Kidney tubule cell (primary cell): ENCODE data around the gene HFE.

Source experiments
- DNase-seq: peaks from one replicate; pipeline ENCODE4 v3.0.0-alpha.2; 2018; ENCODE audit warnings: low spot score

Gene HFE

DNA sequence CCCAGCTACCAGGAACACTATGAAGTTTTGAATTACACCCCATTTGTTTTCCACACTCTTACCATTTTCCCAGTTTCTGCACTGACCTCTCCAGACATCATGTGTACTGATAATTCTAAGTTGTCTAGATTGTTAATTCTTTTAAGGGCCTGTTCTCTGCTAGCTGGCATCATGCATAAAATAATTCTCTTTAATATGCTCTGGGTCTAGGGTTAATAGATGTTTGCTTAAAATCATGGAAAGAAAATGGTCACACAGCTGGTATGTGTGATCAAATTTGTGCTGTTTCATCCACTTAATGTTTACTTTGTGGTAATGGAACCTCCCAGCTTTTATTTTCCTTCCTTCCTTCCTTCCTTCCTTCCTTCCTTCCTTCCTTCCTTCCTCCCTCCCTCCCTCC lies 49.1 kb downstream of the HFE start:
- DNase-seq: no peak

DNA sequence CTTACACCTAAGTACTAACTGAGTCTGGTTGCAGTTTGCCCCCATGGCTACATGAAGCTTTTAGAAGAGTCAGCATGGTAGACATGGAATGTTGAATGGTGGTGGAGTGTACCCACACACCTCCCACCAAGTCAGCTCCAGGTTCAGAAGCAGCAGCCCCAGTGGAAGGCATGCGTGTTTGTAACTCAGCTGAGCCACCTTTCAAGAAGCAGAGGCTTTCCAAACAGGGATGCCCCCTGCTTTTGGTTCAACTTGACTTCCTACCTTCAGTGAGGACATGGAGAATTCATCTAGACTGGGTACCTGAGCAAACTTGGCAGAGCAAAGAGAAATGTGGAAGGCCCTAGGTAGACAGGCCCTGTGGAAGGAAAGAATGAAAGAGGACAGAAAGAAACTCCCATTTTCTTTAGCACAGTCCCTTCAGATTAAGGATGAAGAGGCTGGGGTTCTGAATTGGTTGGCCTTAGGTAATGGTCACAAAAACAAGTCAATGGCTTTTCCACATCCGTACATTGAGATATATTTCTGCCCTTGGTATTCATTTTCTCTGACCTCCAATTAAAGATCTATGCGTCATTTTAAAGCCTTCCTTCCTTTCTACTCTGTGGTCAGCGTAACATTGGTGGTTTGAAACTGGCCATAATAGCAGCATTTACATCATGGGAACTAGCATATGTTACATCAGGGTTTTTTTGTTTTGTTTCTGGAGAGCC lies 53.2 kb downstream of the HFE start:
- no peak for DNase-seq

DNA sequence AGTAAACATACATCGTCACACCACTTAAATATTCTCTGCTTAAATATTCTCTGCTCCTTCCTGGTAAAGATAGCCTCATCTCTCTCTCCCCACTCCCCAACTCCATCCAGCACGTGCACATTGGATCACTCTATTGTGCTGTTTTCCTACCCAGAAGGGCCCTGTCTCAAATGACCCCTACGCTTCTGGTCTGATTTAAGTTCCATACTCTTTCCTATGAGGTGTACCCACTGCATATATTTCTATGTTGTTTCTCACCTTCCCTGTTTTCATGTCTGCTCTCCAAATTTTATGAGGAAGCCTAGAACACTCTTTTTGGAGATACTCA lies 53.7 kb downstream of the HFE start:
- no peak for DNase-seq

DNA sequence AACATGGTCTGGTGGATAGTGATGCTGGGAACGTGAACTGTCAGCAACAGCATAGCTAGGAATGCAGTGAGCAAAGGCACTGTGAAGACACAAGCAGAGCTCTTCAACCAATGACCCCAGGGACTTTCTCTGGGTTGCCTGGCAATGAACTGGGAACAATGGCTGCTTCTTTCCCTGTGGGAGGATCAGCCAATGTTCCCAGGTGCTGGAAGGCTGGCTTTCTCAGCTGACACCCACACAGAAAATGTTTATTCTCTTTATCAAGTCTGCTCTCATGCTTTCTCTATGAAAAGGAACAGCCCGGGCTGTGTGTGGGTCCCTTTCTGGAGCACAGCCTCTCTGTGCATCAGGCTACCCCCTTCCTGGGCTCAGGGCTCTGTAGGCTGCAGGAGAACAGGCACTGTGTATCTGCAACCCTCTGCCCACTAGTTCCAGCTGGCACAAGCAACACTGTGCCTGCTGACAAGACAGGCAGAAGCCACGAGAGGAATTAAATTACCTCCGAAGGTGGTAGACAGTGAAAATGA lies 54.2 kb downstream of the HFE start:
- DNase-seq: no peak

DNA sequence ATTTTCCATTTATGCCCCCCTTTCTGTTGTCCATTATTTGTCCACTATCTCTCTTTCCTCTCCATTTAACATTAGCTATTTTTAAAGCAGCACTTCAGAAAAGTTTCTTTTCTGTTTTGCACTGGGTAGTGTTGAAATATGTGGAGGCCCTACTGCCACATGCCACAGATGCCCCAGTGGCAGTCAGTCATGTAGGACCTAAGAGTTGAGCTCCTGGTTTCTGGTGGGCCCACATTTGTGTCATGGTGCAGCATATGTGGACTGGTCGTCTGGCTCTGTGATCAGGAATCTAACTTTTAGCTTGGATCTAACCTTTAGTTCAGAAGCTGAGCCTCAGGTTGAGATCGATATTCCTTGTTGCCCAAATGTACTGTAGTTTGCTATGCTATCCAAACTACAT lies 54.8 kb downstream of the HFE start:
- no peak for DNase-seq
